ENCODE results near the gene ORC4.
A peak's percentile ranks its signal among the peaks of the same experiment; 100 is the strongest.

ORC4 gene

GRCh38 chr2:148020111-148021058 is at the start of gene ORC4:
Gene ORC4, minus strand, starts transcription at chr2:148020737. Its CDS starts 44,779 bp downstream, at chr2:147975958.
- peak; percentile 95 for DNase-seq

GRCh38 chr2:148067801-148068200 is 47.3 kb upstream of the ORC4 start:
- DNase-seq: no peak

GRCh38 chr2:148065936-148066335 is 45.4 kb upstream of the ORC4 start:
- no peak for DNase-seq

GRCh38 chr2:148063633-148064032 is 43.1 kb upstream of the ORC4 start:
- no peak for DNase-seq

- DNase-seq: no peak
Observed at GRCh38 chr2:148058641-148059040, 38.1 kb upstream of the ORC4 start.

- no peak for DNase-seq
Observed at GRCh38 chr2:148052687-148053086, 32.1 kb upstream of the ORC4 start.

- no peak for DNase-seq
Observed at GRCh38 chr2:148049284-148049683, 28.7 kb upstream of the ORC4 start.

- no peak for DNase-seq
Observed at GRCh38 chr2:148048475-148049221, 28.1 kb upstream of the ORC4 start.

- no peak for DNase-seq
Observed at GRCh38 chr2:148046802-148047201, 26.3 kb upstream of the ORC4 start.

GRCh38 chr2:148044322-148044721 is 23.8 kb upstream of the ORC4 start:
- DNase-seq: no peak

GRCh38 chr2:148042219-148042618 is 21.7 kb upstream of the ORC4 start:
- no peak for DNase-seq

GRCh38 chr2:148039783-148040182 is 19.2 kb upstream of the ORC4 start:
- DNase-seq: no peak

GRCh38 chr2:148032215-148032614 is 11.7 kb upstream of the ORC4 start:
- DNase-seq: no peak

- DNase-seq: no peak
Observed at GRCh38 chr2:148031152-148031551, 10.6 kb upstream of the ORC4 start.

GRCh38 chr2:148028781-148029180 is 8.2 kb upstream of the ORC4 start:
- no peak for DNase-seq

- DNase-seq: no peak
Observed at GRCh38 chr2:148027822-148028221, 7.3 kb upstream of the ORC4 start.

- no peak for DNase-seq
Observed at GRCh38 chr2:148026573-148026972, 6.0 kb upstream of the ORC4 start.

- DNase-seq: no peak
Observed at GRCh38 chr2:148023861-148024260, 3.3 kb upstream of the ORC4 start.

- DNase-seq: no peak
Observed at GRCh38 chr2:148022882-148023281, 2.3 kb upstream of the ORC4 start.

GRCh38 chr2:148022351-148022750 is 1.8 kb upstream of the ORC4 start:
- no peak for DNase-seq

- DNase-seq: no peak
Observed at GRCh38 chr2:148021886-148022285, 1.3 kb upstream of the ORC4 start.

- DNase-seq: no peak
Observed at GRCh38 chr2:148021059-148021861, 723 bp upstream of the ORC4 start, which contains the start of gene MBD5. Gene MBD5, plus strand, starts transcription at chr2:148021091.

GRCh38 chr2:148014616-148015015 is 5.9 kb downstream of the ORC4 start:
- no peak for DNase-seq
